CD4-positive, alpha-beta T cell (primary cell): ENCODE measurements around the gene NRXN3. TPM values are rescaled to one million over a fixed set of nuclear protein-coding genes. Genes with fewer than 3 reads are reported as not detected.

Experiments used
- ATAC-seq: fragments of 200-7000 bp; cut with Tn5 transposase; one replicate; pipeline ENCODE4 v1.10.0; 2022; ENCODE audit warnings: mild to moderate bottlenecking; ENCODE audit not compliant: poor library complexity
- CTCF ChIA-PET: fragments of 350-600 bp; sonication (Branson Sonifier 250); formaldehyde crosslinking; loops from one replicate; lab custom pipeline; 2021; ENCODE audit warnings: antibody characterized with exemption, inconsistent platforms; lab: Charles Lee
- POLR2A ChIA-PET: fragments of 350-600 bp; sonication (Branson Sonifier 250); formaldehyde crosslinking; loops from one replicate; lab custom pipeline; 2021; ENCODE audit warnings: antibody characterized with exemption, inconsistent platforms; lab: Charles Lee
- DNase-seq, 14 experiments: peaks; one replicate each; pipeline ENCODE4 v3.0.0-alpha.2; 2013 to 2020; ENCODE audit warnings: mixed read lengths in 2 of 14
- H3K27ac ChIP-seq, 2 donors: one replicate each; pipeline versions ENCODE4 v1.5.1 to v1.7.0; 2013; ENCODE audit warnings: low read length in 2 of 2, low read depth in 1 of 2, mild to moderate bottlenecking in 1 of 2
- H3K27me3 ChIP-seq, 2 experiments: 1 replicate in 1 of 2; 2 replicates in 1 of 2; pipeline versions ENCODE4 v1.6.1 to v1.7.0; 2013; ENCODE audit warnings: low read length in 2 of 2, control low read depth in 1 of 2, mild to moderate bottlenecking in 1 of 2, moderate library complexity in 1 of 2; ENCODE audit not compliant: insufficient read depth in 2 of 2, control insufficient read depth in 1 of 2
- H3K36me3 ChIP-seq: one replicate; pipeline ENCODE4 v1.6.1; 2013; ENCODE audit warnings: low read length, control low read depth; ENCODE audit not compliant: insufficient read depth
- H3K4me1 ChIP-seq: one replicate; pipeline ENCODE4 v1.6.1; 2013; ENCODE audit warnings: low read length, control low read depth; ENCODE audit not compliant: insufficient read depth
- H3K4me3 ChIP-seq: one replicate; pipeline ENCODE4 v1.5.1; 2013; ENCODE audit warnings: mild to moderate bottlenecking, low read length, moderate library complexity
- H3K9me3 ChIP-seq, 2 experiments: 1 replicate in 1 of 2; 2 replicates in 1 of 2; pipeline versions ENCODE4 v1.6.1 to v1.7.0; 2013; ENCODE audit warnings: low read length in 2 of 2, mild to moderate bottlenecking in 2 of 2, control low read depth in 1 of 2, moderate library complexity in 1 of 2; ENCODE audit not compliant: control insufficient read depth in 1 of 2, insufficient read depth in 1 of 2
- H3K27ac Mint-ChIP-seq: one replicate; pipeline ENCODE4 v1.8.0; 2020; ENCODE audit warnings: mixed read lengths
- H3K27me3 Mint-ChIP-seq: one replicate; pipeline ENCODE4 v1.8.0; 2021; ENCODE audit warnings: mixed read lengths
- H3K36me3 Mint-ChIP-seq: one replicate; pipeline ENCODE4 v1.8.0; 2021; ENCODE audit warnings: low read depth, mixed read lengths
- H3K4me1 Mint-ChIP-seq: one replicate; pipeline ENCODE4 v1.8.0; 2021; ENCODE audit warnings: low read depth, mixed read lengths
- H3K4me3 Mint-ChIP-seq: one replicate; pipeline ENCODE4 v1.8.0; 2020; ENCODE audit warnings: mild to moderate bottlenecking, mixed read lengths
- H3K9me3 Mint-ChIP-seq: one replicate; pipeline ENCODE4 v1.8.0; 2020; ENCODE audit warnings: mixed read lengths
- CTCF ChIP-seq: fragments of 200-600 bp; IDR thresholded peaks from one replicate; pipeline ENCODE4 v1.8.0; 2022; ENCODE audit warnings: antibody characterized with exemption, mild to moderate bottlenecking
- intact Hi-C, 2 experiments: fragments of 100-400 bp; cut with DNase I in 1 of 2; cut with micrococcal nuclease in 1 of 2; formaldehyde crosslinking; loops; one replicate each; pipeline versions ENCODE4 v1.15.1 to v1.9.0; 2023 to 2025; cut with DNase I, micrococcal nuclease
- total RNA-seq, 174 experiments: library from RNA in 2 of 174; stranded (reverse) in 2 of 174; gene quantifications; one replicate each; pipeline ENCODE4 v1.2.3 and lab custom pipeline; 2021 to 2026

NRXN3 gene
- total RNA-seq, 2 experiments from 2014 or later: not detected

GRCh38 chr14:79351011-79351410 lies 1180.8 kb downstream of the NRXN3 start:
- ChIA-PET CTCF (no interaction called here), POLR2A (no interaction called here)
- no peak overlapping the region for H3K27ac Mint-ChIP-seq
- no peaks in the 10 kb centered on the region for H3K36me3 Mint-ChIP-seq
- H3K27me3 Mint-ChIP-seq: no peaks in the 10 kb centered on the region
- intact Hi-C loops: no loop called here
- Histone ChIP-seq H3K9me3 (no peaks in the 10 kb centered on the region), H3K27me3 (no peaks in the 10 kb centered on the region), H3K27ac (no peak overlapping the region), H3K36me3 (no peaks in the 10 kb centered on the region), H3K4me1 (no peaks in the 10 kb centered on the region), H3K4me3 (no peak overlapping the region)
- H3K9me3 Mint-ChIP-seq: peaks cover 3% of the 10 kb centered on the region
- ATAC-seq (no peak), DNase-seq (no peak)
- TF ChIP-seq CTCF: no peak
- no peaks in the 10 kb centered on the region for H3K4me1 Mint-ChIP-seq
- no peak overlapping the region for H3K4me3 Mint-ChIP-seq

GRCh38 chr14:79352076-79352630 lies 1182.0 kb downstream of the NRXN3 start:
- POLR2A ChIA-PET: no interaction called here
- Histone ChIP-seq H3K36me3 (no peaks in the 10 kb centered on the region), H3K9me3 (no peaks in the 10 kb centered on the region), H3K27ac (no peak overlapping the region), H3K4me3 (no peak overlapping the region), H3K27me3 (no peaks in the 10 kb centered on the region), H3K4me1 (no peaks in the 10 kb centered on the region)
- Mint-ChIP-seq H3K27me3 (no peaks in the 10 kb centered on the region), H3K27ac (no peak overlapping the region), H3K36me3 (no peaks in the 10 kb centered on the region), H3K9me3 (peaks cover 3% of the 10 kb centered on the region), H3K4me1 (no peaks in the 10 kb centered on the region), H3K4me3 (no peak overlapping the region)
- intact Hi-C loops: no loop called here
- DNase-seq: no peak
- no peak for TF ChIP-seq CTCF
- CTCF ChIA-PET: no interaction called here
- ATAC-seq: no peak

GRCh38 chr14:79354336-79354735 lies 1184.2 kb downstream of the NRXN3 start:
- H3K4me1 Mint-ChIP-seq: no peaks in the 10 kb centered on the region
- Histone ChIP-seq H3K9me3 (peaks cover 0 to 6% of the 10 kb centered on the region in 2 experiments), H3K4me1 (no peaks in the 10 kb centered on the region), H3K4me3 (no peak overlapping the region), H3K27ac (no peak overlapping the region), H3K36me3 (no peaks in the 10 kb centered on the region), H3K27me3 (no peaks in the 10 kb centered on the region)
- no peak overlapping the region for H3K4me3 Mint-ChIP-seq
- no peaks in the 10 kb centered on the region for H3K36me3 Mint-ChIP-seq
- no peak overlapping the region for H3K27ac Mint-ChIP-seq
- POLR2A ChIA-PET: no interaction called here
- DNase-seq (no peak), ATAC-seq (no peak)
- peaks cover 3% of the 10 kb centered on the region for H3K9me3 Mint-ChIP-seq
- CTCF ChIA-PET: no interaction called here
- intact Hi-C loops: no loop called here
- no peak for TF ChIP-seq CTCF
- no peaks in the 10 kb centered on the region for H3K27me3 Mint-ChIP-seq
